Subcutaneous abdominal adipose tissue (tissue), 5 donors: Measurements from ENCODE around the gene HHATL.

Source experiments
- H3K27ac ChIP-seq: one replicate; pipeline ENCODE4 v1.7.0; 2013; ENCODE audit warnings: low read depth, mild to moderate bottlenecking, inconsistent platforms, low read length, moderate library complexity
- H3K27me3 ChIP-seq, 5 donors: one replicate each; pipeline ENCODE4 v1.7.0; 2013; ENCODE audit warnings: low read length in 5 of 5, inconsistent platforms in 1 of 5; ENCODE audit not compliant: control insufficient read depth in 5 of 5, insufficient read depth in 4 of 5
- H3K36me3 ChIP-seq, 5 donors: one replicate each; pipeline ENCODE4 v1.7.0; 2013; ENCODE audit warnings: low read length in 5 of 5; ENCODE audit not compliant: control insufficient read depth in 5 of 5, insufficient read depth in 5 of 5
- H3K4me1 ChIP-seq, 5 donors: one replicate each; pipeline ENCODE4 v1.7.0; 2013; ENCODE audit warnings: low read length in 5 of 5, mild to moderate bottlenecking in 3 of 5, moderate library complexity in 1 of 5; ENCODE audit not compliant: control insufficient read depth in 5 of 5, insufficient read depth in 5 of 5
- H3K4me3 ChIP-seq, 5 donors: one replicate each; pipeline ENCODE4 v1.7.0; 2013; ENCODE audit warnings: low read length in 5 of 5, low read depth in 1 of 5
- H3K9ac ChIP-seq, 5 donors: one replicate each; pipeline ENCODE4 v1.7.0; 2013; ENCODE audit warnings: low read length in 5 of 5, mild to moderate bottlenecking in 4 of 5, moderate library complexity in 3 of 5
- H3K9me3 ChIP-seq, 5 donors: one replicate each; pipeline ENCODE4 v1.7.0; 2013; ENCODE audit warnings: low read length in 5 of 5; ENCODE audit not compliant: control insufficient read depth in 5 of 5
- donor health status: healthy.
- donor health status: healthy.
- donor health status: healthy.
- donor health status: healthy.
- donor health status: healthy.

Gene HHATL

GRCh38 chr3:42745291-42745745 is 42.7 kb upstream of the HHATL start:
- Histone ChIP-seq H3K27me3 (no peaks in the 10 kb centered on the region), H3K4me1 (peaks cover 0 to 14% (median 5%) of the 10 kb centered on the region in 5 donors), H3K4me3 (no peak overlapping the region), H3K9ac (no peak overlapping the region), H3K27ac (no peak overlapping the region), H3K9me3 (no peaks in the 10 kb centered on the region), H3K36me3 (no peaks in the 10 kb centered on the region)

- Histone ChIP-seq H3K4me3 (no peak overlapping the region), H3K4me1 (peaks cover 1 to 14% (median 5%) of the 10 kb centered on the region in 5 donors), H3K9ac (no peak overlapping the region), H3K27ac (no peak overlapping the region), H3K36me3 (no peaks in the 10 kb centered on the region), H3K9me3 (no peaks in the 10 kb centered on the region), H3K27me3 (no peaks in the 10 kb centered on the region)
Measured at GRCh38 chr3:42743204-42743995, 40.8 kb upstream of the HHATL start.

- Histone ChIP-seq H3K4me3 (no peak overlapping the region), H3K36me3 (no peaks in the 10 kb centered on the region), H3K9me3 (no peaks in the 10 kb centered on the region), H3K27ac (no peak overlapping the region), H3K9ac (no peak overlapping the region), H3K4me1 (peaks cover 1 to 14% (median 5%) of the 10 kb centered on the region in 5 donors), H3K27me3 (no peaks in the 10 kb centered on the region)
Measured at GRCh38 chr3:42742688-42743087, 40.1 kb upstream of the HHATL start.

DNA sequence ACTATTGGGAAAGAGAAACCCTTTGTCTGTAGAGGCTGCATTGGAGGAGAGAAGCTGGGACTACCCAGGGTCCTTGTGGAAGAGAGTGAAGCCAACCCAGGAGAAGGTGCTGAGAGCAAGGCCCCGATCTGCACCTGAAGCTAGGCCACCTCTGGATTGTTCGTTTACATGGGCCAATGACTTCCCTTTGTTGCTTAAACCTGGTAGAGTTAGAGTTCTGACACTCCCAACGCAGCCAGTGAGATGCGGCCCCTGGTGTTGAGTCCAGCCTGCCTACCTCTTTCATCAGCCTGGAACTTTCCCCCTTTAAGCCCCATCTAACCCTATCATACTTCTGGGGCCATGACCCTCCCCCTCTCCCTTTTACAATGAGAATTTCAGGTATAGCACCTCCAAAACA is 39.7 kb upstream of the HHATL start:
- no peak overlapping the region for H3K27ac ChIP-seq

GRCh38 chr3:42741796-42742195 is 39.2 kb upstream of the HHATL start:
- Histone ChIP-seq H3K27me3 (no peaks in the 10 kb centered on the region), H3K9ac (no peak overlapping the region), H3K4me1 (peaks cover 1 to 14% (median 5%) of the 10 kb centered on the region in 5 donors), H3K9me3 (no peaks in the 10 kb centered on the region), H3K36me3 (no peaks in the 10 kb centered on the region), H3K4me3 (no peak overlapping the region), H3K27ac (no peak overlapping the region)

More for the DNA sequence above, 39.7 kb upstream of the HHATL start:
- H3K27me3 ChIP-seq, result no peaks in the 10 kb centered on the region
- H3K4me1 ChIP-seq, result peaks cover 1 to 14% (median 5%) of the 10 kb centered on the region in 5 donors
- H3K9ac ChIP-seq, result no peak overlapping the region
- no peaks in the 10 kb centered on the region for H3K36me3 ChIP-seq
- no peaks in the 10 kb centered on the region for H3K9me3 ChIP-seq
- H3K4me3 ChIP-seq, result no peak overlapping the region

- Histone ChIP-seq H3K4me1 (peaks cover 0 to 2% (median under 1%) of the 10 kb centered on the region in 5 donors), H3K36me3 (no peaks in the 10 kb centered on the region), H3K9ac (no peak overlapping the region), H3K9me3 (no peaks in the 10 kb centered on the region), H3K27me3 (no peaks in the 10 kb centered on the region), H3K27ac (no peak overlapping the region), H3K4me3 (no peak overlapping the region)
Measured at GRCh38 chr3:42739401-42740158, 37.0 kb upstream of the HHATL start.

DNA sequence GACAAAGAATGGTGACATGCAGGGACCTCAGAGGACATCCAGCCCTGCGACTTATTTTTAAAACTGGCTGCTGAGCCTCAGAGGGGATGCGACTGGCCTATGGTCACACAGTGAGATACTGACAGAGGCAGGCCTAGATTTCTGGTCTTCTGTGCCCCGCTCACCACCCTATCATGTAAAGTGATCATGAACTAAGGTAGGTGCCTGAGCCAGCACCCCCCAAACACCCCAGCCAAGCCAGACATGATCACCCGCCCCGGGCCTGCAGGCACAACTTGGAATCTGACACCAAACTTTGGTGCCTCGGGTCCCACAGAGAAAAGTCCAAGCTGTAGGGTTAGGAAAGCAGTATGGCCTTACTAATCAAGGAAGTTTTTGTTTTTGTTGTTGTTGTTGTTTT is 33.9 kb upstream of the HHATL start:
- H3K27me3 ChIP-seq, result no peaks in the 10 kb centered on the region
- H3K4me1 ChIP-seq, result peaks cover 0 to 1% (median 0%) of the 10 kb centered on the region in 5 donors
- H3K36me3 ChIP-seq, result no peaks in the 10 kb centered on the region
- no peaks in the 10 kb centered on the region for H3K9me3 ChIP-seq
- H3K27ac ChIP-seq, result no peak overlapping the region
- H3K9ac ChIP-seq, result no peak overlapping the region
- no peak overlapping the region for H3K4me3 ChIP-seq

DNA sequence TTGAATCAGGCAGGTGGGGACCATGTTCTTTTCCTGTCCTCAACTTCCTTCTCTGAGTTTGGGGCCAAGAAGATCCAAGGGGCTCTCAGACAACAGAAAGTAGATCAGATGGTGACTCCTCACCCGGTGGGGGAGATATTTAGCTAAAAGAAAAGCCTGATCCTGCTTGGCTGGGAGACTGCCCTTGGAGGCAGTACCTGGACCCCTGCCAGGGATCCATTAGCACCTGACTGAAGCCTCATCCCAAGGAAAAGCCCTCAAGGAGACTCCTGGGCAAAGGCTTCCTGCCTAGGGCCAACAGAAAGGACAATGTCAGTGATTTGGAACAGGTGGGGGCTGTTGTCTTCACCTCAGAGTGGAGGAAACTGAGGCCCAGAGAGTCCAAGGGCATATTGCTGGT is 33.5 kb upstream of the HHATL start:
- Histone ChIP-seq H3K4me1 (peaks cover 0 to 1% (median 0%) of the 10 kb centered on the region in 5 donors), H3K36me3 (no peaks in the 10 kb centered on the region), H3K9me3 (no peaks in the 10 kb centered on the region), H3K4me3 (no peak overlapping the region), H3K27me3 (no peaks in the 10 kb centered on the region), H3K27ac (no peak overlapping the region), H3K9ac (no peak overlapping the region)

DNA sequence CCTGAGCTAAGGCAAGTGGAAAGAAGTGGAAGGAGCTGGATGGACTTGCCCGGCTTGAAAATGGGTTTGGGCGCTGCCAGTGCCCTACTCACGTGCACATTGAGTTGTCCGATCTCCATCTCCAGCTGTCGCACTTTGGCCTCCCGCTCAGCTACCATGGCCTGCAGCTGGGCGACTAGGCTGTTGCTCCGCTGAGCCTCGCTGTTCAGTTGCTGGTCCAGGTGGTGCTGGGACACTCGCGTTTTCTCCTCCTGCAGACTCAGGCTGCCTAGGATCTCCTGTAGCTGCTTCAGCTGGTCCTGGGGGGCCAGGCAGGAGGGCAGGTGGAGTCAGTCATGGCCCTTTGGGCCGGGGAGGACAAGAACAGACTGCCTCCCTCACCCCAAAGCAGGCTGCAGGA is 33.0 kb upstream of the HHATL start:
- no peak overlapping the region for H3K4me3 ChIP-seq
- H3K9ac ChIP-seq, result no peak overlapping the region
- H3K27ac ChIP-seq, result no peak overlapping the region
- peaks cover 0 to 2% (median 0%) of the 10 kb centered on the region in 5 donors for H3K27me3 ChIP-seq
- H3K4me1 ChIP-seq, result peaks cover 0 to 1% (median 0%) of the 10 kb centered on the region in 5 donors
- H3K9me3 ChIP-seq, result no peaks in the 10 kb centered on the region
- H3K36me3 ChIP-seq, result no peaks in the 10 kb centered on the region

DNA sequence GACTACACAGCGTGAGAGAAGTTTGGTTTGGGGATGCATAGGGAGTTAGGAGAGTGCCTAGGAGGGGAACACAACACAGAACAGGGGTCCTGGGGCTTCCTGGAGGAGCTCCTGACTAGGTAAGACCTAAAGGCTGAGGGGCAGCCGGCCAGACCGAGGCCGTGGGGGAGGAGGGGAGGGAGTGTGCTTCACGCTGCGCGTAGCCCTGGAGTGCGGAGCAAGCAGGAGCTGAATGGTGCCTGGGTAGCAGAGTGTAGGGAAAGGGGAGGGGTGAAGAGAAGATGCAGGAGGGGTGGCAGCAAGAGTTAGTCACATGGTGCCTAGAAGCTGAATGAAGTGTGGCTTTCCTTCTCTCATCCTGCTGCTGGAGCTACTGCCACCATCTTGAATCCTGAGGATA is 32.4 kb upstream of the HHATL start:
- Histone ChIP-seq H3K9me3 (no peaks in the 10 kb centered on the region), H3K9ac (no peak overlapping the region), H3K36me3 (no peaks in the 10 kb centered on the region), H3K27ac (no peak overlapping the region), H3K4me3 (no peak overlapping the region), H3K27me3 (peaks cover 0 to 3% (median 0%) of the 10 kb centered on the region in 5 donors), H3K4me1 (peaks cover 0 to 1% (median 0%) of the 10 kb centered on the region in 5 donors)
